Stimulated activated CD4-positive, alpha-beta T cell treated with anti-CD3 and anti-CD28 coated beads, TNF-alpha, amount 100 ng/mL, for 24 hours (primary cell): ENCODE results near the gene HCK.
"Not testable (repeated sequence)": the region's sequence is repeated elsewhere in the genome, so short reads cannot be mapped to it uniquely, and the experiment has no call there.

Experiments
- DNase-seq, 3 experiments: peaks; one replicate each; pipeline ENCODE4 v3.0.0-alpha.2; 2020; ENCODE audit warnings: low read depth in 3 of 3

The HCK gene

DNA sequence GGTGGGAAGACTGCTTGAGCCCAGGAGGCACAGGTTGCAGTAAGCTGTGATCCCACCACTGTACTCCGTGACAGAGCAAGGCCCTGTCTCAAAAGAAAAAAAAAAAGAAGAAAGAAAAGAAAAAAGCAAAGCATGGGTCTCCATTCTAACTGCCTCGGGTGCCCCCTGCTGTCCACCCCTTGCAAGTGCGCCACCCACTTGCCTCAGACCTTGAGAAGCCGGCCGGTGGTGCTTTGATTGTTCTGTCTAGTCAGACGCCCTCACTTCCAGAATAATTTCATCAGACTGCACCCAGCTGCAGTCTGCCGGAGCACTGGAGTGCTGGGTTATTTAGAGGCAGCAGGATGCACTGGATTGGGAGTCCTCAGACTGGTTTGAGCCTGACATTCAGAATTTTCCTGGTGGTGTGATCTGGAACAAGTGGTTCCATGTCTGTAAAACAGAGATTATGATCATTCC is 39.9 kb downstream of the HCK start:
- peak; percentile 55 to 80 (median 63) for DNase-seq

DNA sequence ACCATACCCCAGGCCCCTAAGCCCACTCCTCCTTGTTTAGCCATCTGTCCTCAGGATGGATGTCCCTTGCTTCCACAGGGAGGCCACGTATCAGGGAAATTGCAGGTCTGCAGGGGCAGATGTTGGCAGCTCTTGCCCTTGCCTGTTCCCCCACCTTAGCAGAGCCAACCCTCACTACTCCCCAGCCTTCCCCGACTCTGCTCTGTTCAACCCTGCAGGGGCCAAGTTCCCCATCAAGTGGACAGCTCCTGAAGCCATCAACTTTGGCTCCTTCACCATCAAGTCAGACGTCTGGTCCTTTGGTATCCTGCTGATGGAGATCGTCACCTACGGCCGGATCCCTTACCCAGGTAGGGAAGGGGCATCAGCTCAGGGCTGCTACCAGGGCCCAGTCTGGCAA is 46.7 kb downstream of the HCK start:
- DNase-seq, result no peak

DNA sequence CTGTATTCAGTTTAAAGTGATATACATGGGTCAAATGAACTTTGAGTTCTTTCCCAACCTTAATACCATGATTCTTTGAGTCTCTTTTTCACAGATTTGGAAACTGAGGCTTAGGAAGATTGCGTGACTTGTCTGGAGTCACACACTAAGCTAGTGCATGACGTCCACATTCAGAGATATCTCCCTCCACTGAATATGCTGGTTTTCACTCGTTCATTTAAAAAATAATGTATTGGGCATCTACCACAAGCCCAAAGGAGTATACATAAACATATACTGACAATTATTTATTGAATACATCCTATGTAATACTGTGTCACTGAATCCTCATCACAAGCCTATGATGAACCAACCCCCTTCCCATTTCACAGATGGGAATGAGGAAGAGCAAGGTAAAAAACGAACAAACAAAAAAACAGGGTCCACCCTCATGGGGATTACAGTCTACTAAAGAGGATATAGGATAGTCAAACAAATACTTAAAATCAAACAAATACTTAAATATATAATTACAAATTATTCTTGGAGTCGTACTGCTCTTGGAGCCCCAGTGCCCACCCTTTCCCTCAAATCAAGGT is 56.9 kb downstream of the HCK start:
- no peak for DNase-seq

DNA sequence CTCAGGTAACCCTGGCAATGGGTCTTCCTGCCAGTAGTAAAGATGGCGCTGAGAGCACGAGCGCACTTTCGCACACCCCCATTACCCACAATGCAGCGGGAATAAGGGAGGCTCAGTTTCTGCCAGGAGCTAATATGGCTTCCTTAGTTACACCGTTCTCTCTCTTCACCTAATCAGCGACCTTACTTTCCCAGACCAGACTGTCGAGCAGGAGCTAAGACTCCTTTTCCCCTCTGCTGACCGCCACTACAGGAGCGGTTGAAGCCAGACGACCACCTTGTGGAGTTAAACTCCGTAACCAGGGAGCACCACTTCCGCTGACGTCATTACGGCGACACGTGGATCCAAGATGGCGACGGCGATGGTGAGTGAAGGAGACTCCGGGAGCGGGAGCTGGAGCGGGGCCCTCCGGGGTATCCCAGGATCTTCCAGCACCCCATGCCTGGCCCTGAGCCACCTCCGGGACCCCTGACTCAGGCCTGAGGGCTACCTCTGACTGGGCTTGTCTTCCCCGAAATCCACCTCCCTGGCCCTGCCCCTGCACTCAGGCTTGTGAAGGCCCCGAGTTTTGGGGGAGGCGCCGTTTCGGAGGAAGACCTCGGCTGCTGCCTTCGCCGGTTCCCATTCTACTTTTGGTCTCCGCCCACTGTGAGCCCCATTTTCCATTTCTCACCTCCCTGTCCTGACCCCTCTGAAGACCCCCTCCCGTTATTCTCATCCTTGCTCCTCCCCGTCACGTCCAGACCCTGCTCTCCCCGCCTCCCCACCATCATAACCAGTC is 57.5 kb downstream of the HCK start, which contains the start of gene TM9SF4:
Gene TM9SF4, plus strand, starts transcription at position 323 of the 781 bp plus-strand sequence. Its CDS starts 27 bp downstream, at position 350.
- peak; percentile 76 to 87 (median 83) for DNase-seq

DNA sequence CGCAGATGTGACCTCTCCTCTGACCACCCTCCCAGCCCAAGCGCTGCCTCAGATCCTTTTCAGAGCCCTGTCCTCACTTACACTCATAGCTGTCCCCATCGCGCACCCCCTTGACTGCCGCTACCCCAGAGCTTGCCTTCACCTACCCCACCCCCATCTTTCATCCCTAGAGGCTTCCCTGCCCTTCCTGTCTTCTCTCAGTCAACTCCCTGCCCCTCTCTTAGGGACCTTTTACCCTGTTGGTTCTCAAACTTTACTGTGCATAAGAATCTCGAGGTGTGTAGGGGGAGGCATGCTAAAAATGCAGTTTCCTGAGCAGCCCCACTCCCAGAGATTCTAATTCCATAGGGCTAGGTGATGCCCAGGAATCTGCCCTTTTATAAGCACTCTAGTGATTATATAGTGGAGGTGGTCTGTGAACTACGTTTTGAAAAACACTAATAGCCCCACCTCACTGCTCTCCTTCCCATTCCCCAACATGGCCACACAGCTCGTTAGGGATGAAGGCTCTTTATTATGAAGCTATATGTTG is 58.2 kb downstream of the HCK start:
- DNase-seq, result no peak

DNA sequence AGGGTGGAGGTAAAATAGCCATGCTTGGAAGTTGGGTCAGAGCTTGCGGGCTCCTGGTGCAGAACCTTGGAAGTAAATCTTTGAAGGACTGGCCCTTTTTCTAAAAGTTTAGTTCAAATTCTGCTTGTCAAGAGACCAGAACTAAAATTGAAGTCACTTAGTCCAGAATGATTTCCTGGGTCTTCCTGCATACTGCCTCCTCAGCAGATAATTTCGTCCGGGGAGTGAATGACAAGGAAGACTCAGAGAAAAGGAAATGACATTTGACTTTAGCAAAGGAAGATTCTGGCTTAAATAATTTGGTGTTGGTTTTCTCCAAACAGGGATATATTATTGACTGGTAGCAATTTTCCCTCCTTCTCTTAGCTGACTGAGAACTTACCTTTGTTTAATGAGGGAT is 58.7 kb downstream of the HCK start:
- DNase-seq, result no peak

DNA sequence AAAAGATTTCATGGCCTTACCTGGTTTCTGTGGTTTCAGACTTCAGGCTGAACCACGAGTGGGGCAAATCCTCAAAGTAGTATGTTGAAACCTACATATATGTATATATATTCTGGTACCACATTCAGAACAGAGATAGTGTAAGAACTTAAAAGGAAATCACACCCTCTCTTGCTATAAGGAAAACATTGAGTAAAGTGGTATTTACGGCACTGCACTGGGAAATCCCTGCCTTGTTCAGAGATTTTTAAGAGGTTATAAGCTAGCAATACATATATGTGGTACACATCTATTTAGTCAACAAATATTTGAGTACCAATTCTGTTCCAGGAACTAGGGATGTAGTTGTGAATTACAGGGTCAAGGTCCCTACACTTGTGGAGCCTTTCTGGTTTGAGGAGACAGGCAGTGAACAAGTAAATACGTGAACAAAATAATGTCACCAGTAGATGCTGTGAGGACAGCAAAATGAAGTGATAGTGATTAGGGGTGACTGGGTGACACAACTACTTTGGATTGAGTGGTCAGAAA is 59.2 kb downstream of the HCK start:
- DNase-seq, result no peak

DNA sequence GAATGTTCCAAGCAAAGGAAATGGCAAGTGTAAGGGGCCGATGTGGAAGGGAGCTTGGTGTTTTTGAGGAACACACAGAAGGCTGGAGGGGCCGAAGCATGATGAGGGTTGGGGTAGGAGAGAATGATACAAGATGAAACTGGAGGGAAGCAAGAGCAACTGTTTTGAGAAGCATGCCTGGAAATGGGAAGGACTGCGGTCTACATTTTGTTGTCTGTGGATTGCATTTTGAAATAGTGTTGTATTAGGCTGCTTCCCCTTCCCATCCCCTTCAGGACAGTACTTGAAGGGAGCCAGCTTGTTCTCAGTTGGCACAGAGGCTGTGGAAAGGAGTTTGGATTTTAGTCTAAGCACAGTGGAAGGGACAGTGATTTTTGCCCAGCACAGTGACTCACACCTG is 59.7 kb downstream of the HCK start:
- DNase-seq, result no peak

DNA sequence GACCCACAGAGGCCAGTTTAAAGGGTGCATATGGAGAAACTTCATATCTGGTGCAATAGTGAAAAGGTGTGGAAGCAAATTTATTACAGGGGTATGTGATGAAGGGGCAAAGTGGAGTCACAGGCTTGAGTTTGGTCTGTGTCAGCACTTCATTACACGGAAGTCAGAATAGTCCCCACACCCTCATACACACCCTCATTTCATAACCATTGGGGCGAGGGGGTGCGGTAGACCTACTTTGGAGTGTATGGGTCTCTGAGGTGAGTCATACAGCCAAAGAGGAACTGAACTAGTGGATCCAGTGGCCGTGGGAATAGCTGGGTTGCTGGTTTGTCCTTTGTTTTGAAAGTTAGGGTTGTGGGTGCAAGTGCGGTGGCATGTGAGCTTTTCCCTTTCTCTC is 60.8 kb downstream of the HCK start:
- no peak for DNase-seq

DNA sequence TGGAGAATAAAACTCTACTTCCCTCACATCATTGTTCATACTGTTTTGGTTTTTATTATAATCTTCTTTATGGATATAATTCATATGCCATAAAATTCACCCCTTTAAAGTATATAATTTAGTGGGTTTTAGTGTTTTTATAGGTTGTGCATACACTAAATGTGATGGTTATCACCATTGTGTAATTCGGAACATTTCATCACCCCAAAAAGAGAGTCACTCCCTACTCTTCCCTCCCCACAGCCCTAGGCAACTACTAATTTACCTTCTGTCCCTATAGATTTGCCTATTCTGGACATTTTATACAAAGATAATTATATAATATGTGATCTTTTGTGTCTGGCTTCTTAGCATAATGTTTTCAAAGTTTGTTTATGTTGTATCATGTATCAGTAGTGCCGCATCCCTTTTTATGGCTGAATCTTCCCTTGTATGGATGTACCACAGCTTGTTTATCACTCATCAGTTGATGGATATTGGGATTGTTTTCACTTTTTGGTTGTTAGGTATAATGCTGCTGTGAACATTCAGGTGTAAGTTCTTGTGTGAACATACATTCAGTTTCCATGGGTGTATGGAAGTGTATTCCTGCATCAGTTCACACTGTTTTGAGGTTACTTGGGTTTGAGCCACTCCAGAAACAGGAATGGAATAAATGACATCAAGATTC is 61.7 kb downstream of the HCK start:
- DNase-seq, result no peak

DNA sequence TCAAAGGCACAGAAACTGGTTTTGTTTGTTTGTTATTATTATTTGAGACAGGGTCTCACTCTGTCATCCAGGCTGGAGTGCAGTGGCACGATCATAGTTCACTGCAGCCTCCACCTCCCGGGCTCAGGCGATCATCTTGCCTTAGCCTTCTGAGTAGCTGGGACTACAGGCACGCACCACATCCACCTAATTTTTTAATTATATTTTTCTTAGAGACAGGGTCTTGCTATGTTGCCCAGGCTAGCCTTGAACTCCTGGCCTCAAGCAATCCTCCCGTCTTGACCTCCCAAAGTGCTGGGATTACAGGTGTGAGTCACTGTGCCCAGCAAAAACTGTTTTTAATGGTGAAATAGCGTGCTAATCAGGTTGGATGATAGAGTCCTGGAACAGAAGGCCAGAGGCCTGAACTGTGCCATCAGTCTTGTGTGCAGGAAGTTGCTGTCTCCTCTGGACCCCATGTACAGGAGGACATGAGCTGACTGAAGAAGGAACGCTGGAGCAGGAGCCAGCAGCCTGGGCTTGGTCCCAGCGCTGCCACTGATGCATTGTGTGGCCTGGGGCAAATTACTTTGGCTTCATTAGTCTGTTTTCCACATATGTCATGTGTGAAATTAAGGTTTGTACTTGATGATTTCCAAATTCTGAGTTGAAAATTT is 62.4 kb downstream of the HCK start:
- DNase-seq, result no peak

DNA sequence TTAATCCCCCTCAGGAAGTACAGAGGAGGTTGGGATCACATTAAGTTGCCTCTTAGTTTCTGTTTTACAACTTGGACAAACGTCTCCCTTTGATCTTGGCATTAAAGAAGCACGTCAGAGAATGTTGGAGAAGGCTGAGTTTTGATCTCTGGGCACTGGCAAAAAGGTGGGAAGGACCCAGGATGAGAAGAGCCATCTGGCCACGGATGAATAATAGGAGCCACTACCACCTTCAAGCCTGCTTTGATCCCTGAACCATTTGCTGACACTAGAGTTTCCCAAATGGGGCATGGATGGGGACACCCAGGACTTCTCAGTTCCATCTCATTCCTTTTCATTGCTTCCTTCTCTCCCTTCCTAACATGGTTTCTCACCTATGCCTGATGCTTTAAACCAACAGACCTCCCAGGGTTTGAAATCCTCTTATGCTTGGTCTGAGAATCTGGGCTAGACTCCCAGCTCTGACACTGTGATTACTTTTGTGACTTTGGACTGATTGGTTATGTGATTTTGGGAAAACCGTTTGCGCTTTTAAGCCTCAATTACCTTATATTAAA is 63.2 kb downstream of the HCK start:
- DNase-seq, result no peak

DNA sequence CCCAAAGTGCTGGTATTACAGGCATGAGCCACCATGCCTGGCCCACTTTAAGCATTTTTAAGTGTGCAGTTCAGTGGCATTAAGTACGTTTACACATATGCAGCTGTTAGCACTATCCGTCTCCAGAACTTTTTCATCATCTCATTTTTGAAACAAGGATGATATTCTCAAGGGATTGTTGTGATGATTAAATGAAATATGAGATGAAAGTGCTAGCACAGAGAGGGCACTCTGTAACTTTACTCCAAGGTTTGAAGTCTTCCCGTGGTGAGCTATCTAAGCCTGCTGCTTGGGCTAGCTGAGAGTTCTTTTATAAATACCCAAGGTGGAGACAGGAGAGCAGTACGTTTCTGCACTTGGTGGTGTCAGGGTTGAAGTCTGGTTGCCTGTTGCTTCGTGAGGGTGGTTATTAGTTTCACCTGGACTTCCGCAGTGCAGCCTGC is 64.1 kb downstream of the HCK start:
- DNase-seq, result no peak

DNA sequence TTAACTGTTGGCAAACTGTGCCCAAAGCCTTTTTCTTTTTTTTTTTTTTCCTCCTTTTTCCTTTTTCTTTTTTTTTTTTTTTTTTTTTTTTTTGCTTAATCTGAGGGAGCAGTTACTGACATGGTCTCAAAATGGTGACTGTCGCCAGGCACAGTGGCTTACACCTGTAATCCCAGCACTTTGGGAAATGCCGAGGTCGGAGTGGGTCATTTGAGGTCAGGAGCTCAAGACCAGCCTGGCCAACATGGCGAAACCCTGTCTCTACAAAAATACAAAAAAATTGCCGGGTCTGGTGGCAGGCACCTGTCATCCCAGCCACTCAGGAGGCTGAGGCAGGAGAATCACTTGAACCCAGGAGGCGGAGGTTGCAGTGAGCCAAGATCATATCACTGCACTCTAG is 64.8 kb downstream of the HCK start:
- DNase-seq, result not testable (repeated sequence)

DNA sequence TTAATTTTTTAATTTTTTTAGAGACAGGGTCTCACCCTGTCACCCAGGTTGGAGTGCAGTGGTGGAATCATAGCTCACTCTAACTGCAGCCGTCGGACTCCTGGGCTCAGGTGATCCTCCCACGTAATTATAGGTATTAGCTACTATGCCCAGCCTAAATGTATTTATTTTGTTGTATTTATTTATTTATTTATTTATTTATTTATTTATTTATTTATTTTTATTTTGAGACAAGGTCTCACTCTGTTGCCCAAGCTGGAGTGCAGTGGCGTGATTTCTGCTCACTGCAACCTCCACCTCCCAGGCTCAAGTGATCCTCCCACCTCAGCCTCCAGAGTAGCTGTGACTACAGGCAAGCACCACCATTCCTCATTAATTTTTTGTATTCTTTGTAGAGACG is 66.4 kb downstream of the HCK start:
- DNase-seq, result not testable (repeated sequence)

DNA sequence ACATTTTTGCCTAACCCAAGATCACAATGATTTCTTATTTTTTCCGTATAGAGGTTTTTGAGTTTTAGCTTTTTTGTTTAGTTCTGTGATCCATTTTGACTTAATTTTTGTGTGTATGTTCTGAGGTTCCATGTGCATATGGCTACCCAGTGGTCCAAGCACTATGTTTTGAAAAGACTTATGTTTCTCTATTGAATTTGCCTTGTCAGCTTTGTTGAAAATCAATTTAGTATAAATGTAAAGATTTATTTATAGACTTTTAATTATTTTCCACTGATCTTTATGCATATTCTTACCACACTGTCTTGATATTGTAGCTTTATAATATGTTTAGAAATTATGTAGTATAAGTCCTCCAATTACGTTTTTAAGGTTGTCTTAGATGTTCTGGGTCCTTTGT is 67.7 kb downstream of the HCK start:
- DNase-seq, result no peak

DNA sequence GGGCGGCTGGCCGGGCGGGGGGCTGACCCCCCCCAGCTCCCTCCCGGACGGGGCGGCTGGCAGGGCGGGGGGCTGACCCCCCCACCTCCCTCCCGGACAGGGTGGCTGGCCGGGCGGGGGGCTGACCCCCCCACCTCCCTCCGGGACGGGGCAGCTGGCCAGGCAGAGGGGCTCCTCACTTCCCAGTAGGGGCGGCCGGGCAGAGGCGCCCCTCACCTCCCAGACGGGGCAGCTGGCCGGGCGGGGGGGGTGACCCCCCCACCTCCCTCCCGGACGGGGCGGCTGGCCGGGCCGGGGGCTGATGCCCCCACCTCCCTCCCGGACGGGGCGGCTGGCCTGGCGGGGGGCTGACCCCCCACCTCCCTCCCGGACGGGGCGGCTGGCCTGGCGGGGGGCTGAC is 69.9 kb downstream of the HCK start:
- DNase-seq, result not testable (repeated sequence)

DNA sequence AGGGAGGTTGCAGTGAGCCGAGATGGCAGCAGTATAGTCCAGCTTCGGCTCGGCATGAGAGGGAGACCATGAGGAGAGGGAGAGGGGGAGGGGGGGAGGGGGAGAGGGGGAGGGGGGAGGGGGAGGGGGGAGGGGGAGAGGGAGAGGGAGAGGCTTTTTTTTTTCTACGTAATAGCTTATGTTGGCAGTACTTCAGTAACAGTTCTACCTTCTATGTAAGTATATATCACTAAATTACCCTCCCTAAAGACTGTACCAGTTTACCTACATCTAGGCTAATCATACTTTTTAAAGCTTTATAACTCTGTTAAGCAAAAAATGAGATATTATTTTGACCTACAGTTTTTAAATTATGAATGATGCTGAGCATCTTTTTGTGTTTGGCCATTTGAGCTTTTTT is 71.0 kb downstream of the HCK start:
- no peak for DNase-seq

DNA sequence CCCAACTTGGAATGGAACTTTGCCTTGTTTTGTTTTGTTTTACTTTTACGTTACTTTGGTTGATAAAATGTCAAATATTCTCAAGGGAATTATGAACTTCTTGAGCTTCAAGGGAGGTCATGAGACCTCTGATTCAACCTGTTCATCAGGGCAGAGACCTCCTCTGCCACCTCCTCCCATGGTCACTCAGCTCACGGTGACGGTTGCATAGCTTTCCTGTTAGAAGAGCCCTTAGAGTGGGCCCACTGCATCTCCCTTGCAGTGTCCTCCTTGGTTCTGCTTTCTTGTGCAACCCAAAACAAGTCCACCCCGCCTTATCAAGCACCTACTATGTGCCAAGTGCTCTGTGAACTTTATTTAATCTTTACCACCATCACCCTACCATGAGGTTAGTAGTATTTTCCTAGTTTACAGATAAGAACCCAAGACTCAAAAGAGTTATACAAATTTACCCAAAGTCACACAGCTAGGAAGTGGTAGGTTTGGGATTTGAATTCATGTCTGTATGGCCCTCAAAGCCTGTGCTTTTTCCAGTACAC is 72.9 kb downstream of the HCK start:
- no peak for DNase-seq

DNA sequence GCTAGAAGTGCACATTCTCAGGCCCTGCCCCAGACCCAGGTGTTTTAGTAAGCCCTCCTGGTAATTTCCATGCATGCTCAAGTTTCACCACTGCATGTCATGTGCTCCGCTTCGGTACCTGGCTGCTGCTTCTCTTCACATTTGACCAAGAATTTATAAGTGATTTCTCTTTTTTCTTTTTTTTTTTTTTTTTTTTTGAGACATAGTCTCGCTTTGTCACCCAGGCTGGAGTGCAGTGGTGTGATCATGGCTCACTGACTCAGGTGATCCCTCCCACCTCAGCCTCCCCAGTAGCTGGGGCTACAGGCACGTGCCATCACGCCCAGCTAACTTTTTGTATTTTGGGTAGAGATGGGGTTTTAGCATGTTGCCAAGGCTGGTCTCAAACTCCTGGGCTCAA is 73.5 kb downstream of the HCK start:
- no peak for DNase-seq

DNA sequence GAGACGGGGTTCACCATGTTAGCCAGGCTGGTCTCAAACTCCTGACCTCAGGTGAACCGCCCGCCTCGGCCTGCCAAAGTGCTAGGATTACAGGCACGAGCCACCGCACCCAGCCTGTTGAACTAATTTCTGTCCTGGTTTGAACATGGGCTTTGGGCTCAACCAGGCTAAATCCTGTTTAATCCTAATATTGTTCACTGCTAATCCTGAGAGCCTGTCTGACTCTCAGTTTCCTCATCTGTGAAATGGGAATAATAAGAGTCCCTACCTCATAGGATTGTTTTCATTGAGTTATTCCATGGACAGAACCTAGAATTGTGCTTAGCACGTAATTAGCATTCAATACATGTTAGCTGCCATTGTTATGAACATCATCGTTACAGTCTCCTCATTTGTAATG is 74.9 kb downstream of the HCK start:
- no peak for DNase-seq
